HEK293T (cell line): ENCODE measurements around the gene FOXRED2.

Experiments used
- BHLHE40 ChIP-seq: fragments of 450-650 bp; IDR thresholded peaks from 2 replicates; pipeline ENCODE4 v1.6.1; 2016; ENCODE audit warnings: mild to moderate bottlenecking, moderate library complexity, borderline replicate concordance
- CTBP1 ChIP-seq: fragments of 450-650 bp; IDR thresholded peaks from 2 replicates; pipeline ENCODE4 v1.6.1; 2016; ENCODE audit warnings: borderline replicate concordance
- FOXA1 ChIP-seq: fragments of 450-650 bp; IDR thresholded peaks from 2 replicates; pipeline ENCODE4 v1.6.1; 2016; ENCODE audit warnings: mild to moderate bottlenecking
- FOXK2 ChIP-seq: fragments of 450-650 bp; IDR thresholded peaks from 2 replicates; pipeline ENCODE4 v1.6.1; 2016; ENCODE audit warnings: mild to moderate bottlenecking
- NFRKB ChIP-seq: fragments of 450-650 bp; IDR thresholded peaks from 2 replicates; pipeline ENCODE4 v1.6.1; 2016; ENCODE audit warnings: mild to moderate bottlenecking, moderate library complexity
- SP1 ChIP-seq: fragments of 450-650 bp; IDR thresholded peaks from 2 replicates; pipeline ENCODE4 v1.6.1; 2017
- ZNF384 ChIP-seq: fragments of 450-650 bp; IDR thresholded peaks from 2 replicates; pipeline ENCODE4 v1.6.1; 2016

GRCh38 chr22:36443198-36443770 lies 63.6 kb downstream of the FOXRED2 start:
- TF ChIP-seq SP1 (no peak), CTBP1 (no peak), FOXA1 (no peak), FOXK2 (no peak), ZNF384 (no peak), NFRKB (no peak), BHLHE40 (no peak)
